Activated naive CD4-positive, alpha-beta T cell treated with anti-CD3 and anti-CD28 coated beads, Interleukin-2, amount 50 U/mL, for 16 hours (primary cell): Measurements from ENCODE around the gene MYL9.
"Not testable (repeated sequence)": the region's sequence is repeated elsewhere in the genome, so short reads cannot be mapped to it uniquely, and the experiment has no call there.

Experiments used
- DNase-seq: peaks from one replicate; pipeline ENCODE4 v3.0.0-alpha.2; 2020

MYL9 gene

GRCh38 chr20:36549942-36550789 lies 8.8 kb downstream of the MYL9 start:
- DNase-seq: no peak

- no peak for DNase-seq
Observed at GRCh38 chr20:36550790-36551299, 9.5 kb downstream of the MYL9 start.

- DNase-seq: no peak
Observed at GRCh38 chr20:36555248-36555647, 13.9 kb downstream of the MYL9 start.

- DNase-seq: no peak
Observed at GRCh38 chr20:36562724-36563123, 21.4 kb downstream of the MYL9 start.

GRCh38 chr20:36563374-36563773 lies 22.1 kb downstream of the MYL9 start:
- DNase-seq: no peak

- not testable (repeated sequence) for DNase-seq
Observed at GRCh38 chr20:36564078-36564725, 22.9 kb downstream of the MYL9 start.

GRCh38 chr20:36564726-36565121 lies 23.4 kb downstream of the MYL9 start:
- not testable (repeated sequence) for DNase-seq

GRCh38 chr20:36565520-36565919 lies 24.2 kb downstream of the MYL9 start:
- no peak for DNase-seq

GRCh38 chr20:36569847-36570429 lies 28.6 kb downstream of the MYL9 start:
- DNase-seq: no peak

- no peak for DNase-seq
Observed at GRCh38 chr20:36571564-36572504, 30.5 kb downstream of the MYL9 start.

- DNase-seq: peak; percentile 81
Observed at GRCh38 chr20:36572701-36573102, 31.4 kb downstream of the MYL9 start.

- peak; percentile 87 for DNase-seq
Observed at GRCh38 chr20:36573103-36573797, 31.9 kb downstream of the MYL9 start, which contains the start of gene TGIF2. TSS of gene TGIF2 (plus strand) at chr20:36573597. CDS start at chr20:36578775, 5,178 bp downstream.

GRCh38 chr20:36573798-36574365 lies 32.6 kb downstream of the MYL9 start:
- DNase-seq: peak; percentile 40

- DNase-seq: peak; percentile 62
Observed at GRCh38 chr20:36574366-36575135, 33.2 kb downstream of the MYL9 start.

GRCh38 chr20:36576081-36576445 lies 34.7 kb downstream of the MYL9 start:
- no peak for DNase-seq

- DNase-seq: no peak
Observed at GRCh38 chr20:36578356-36579041, 37.2 kb downstream of the MYL9 start.

- DNase-seq: no peak
Observed at GRCh38 chr20:36579996-36580545, 38.8 kb downstream of the MYL9 start.

GRCh38 chr20:36582322-36582721 lies 41.0 kb downstream of the MYL9 start:
- no peak for DNase-seq

- DNase-seq: no peak
Observed at GRCh38 chr20:36582821-36583220, 41.5 kb downstream of the MYL9 start.

- no peak for DNase-seq
Observed at GRCh38 chr20:36584018-36584481, 42.7 kb downstream of the MYL9 start.
